SH-SY5Y (cell line): Measurements from ENCODE around the gene IL1A.

Source experiments
- GATA2 ChIP-seq: IDR thresholded peaks from 2 replicates; pipeline ENCODE4 v1.6.1; 2011; ENCODE audit warnings: mild to moderate bottlenecking, low read depth, low read length
- GATA3 ChIP-seq: IDR thresholded peaks from 2 replicates; pipeline ENCODE4 v1.6.1; 2011; ENCODE audit warnings: low read depth, mild to moderate bottlenecking, low read length, moderate library complexity

DNA sequence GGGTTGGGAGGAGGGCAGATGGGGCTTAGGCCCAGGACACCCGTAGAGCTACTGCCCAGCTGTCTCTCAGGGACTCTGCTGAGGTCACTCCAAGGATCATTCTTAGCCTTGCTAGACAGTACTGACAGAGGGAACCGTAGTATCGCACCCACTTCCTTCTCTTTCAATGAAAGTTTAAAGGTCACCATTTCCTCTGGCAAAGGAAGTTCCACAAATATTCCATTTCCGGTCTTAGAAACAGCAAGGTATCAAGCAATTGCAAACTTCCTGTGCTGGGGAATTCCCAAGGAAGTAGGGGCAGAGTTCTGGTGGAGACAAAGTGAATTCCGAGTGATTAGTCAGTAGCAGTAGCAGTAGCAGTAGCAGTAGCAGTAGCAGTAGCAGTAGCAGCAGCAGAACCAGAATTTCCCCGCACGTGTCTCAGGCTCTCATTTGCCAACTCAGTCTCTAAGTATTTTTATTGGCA, 27.6 kb upstream of the IL1A start:
- TF ChIP-seq GATA3, result no peak
- TF ChIP-seq GATA2, result no peak
